ENCODE measurements around the gene C2CD4C. TPM values are rescaled to one million over a fixed set of nuclear protein-coding genes. Genes with fewer than 3 reads are reported as not detected.
"Not testable (repeated sequence)": the region's sequence is repeated elsewhere in the genome, so short reads cannot be mapped to it uniquely, and the experiment has no call there.

The C2CD4C gene
- total RNA-seq, 3 donors from 2014 or later: 0.17 to 1.7 (median 0.65) TPM

DNA sequence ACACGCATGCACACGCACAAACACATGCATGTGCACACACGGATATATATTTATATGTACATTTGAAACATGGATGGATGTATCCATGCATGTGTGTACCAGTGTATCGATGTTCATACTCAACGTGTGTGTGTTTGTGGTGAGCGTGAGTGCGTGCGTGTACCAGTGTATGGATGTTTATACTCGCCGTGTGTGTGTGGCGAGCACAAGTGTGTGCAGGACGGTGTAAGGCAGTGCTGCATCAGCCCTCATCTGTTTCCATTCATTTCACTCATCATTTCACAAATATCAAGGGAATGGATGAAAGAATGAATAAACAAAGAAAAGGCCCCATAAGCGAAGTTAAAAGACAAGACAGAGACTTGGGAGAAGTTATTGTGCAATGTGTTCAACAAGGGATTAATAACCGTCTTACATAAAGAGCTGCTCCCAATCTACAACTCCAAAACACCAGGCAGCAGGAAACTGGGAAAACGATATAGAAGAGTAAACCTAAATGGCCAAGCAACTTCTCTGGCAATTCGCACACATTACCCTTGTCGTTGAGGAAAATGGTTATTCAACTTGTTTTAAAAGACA is 42.7 kb downstream of the C2CD4C start:
- H3K9me3 ChIP-seq: no peaks in the 10 kb centered on the region
- intact Hi-C loops (cut with DNase I, micrococcal nuclease): no loop called here
- no peak overlapping the region for H3K4me3 ChIP-seq
- no peaks in the 10 kb centered on the region for H3K4me1 ChIP-seq (ENCODE audit: low read depth)
- no peaks in the 10 kb centered on the region for H3K36me3 ChIP-seq (ENCODE audit: low read depth)
- ATAC-seq: no peak
- DNase-seq: no peak
- TF ChIP-seq, protein P1, sequence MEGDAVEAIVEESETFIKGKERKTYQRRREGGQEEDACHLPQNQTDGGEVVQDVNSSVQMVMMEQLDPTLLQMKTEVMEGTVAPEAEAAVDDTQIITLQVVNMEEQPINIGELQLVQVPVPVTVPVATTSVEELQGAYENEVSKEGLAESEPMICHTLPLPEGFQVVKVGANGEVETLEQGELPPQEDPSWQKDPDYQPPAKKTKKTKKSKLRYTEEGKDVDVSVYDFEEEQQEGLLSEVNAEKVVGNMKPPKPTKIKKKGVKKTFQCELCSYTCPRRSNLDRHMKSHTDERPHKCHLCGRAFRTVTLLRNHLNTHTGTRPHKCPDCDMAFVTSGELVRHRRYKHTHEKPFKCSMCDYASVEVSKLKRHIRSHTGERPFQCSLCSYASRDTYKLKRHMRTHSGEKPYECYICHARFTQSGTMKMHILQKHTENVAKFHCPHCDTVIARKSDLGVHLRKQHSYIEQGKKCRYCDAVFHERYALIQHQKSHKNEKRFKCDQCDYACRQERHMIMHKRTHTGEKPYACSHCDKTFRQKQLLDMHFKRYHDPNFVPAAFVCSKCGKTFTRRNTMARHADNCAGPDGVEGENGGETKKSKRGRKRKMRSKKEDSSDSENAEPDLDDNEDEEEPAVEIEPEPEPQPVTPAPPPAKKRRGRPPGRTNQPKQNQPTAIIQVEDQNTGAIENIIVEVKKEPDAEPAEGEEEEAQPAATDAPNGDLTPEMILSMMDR (IDR thresholded peaks at IDR 0.05): no peak

DNA sequence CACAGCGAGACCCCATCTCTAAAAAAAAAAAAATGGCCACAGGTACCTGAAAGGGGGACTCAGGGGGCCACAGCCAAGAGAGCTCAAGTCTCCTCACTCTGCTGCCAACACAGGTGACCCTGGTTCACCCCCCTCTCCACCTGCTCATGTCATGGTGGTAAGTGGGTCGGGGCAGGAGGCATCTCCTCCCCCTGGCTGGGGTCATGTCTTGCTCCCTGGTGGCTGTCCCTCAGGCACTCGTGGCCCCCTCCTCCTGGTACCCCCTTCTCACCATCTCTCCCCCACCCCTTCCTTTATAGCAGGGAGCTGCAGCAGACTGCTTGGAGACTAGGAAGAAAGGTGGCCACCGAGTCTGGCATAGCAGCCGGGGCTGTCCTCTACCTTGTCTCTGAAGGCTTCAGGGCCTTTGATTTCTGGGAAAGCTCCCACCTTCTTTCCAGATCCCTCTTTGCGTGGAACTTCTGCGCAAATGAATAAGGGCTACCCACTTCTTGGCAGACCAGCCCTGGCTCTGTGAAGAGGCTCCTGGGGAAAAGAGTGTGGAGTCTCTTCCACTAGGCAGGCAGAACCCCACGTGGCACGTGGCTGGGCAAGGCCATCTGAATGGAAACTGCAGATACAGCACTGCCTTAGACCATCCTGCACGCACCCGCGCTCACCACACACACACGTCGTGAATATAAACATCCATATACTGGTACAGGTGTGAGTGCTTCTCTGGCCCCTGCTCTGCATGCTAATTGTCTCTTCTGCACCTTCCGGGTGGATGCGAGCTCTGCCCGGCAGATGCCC is 44.3 kb downstream of the C2CD4C start:
- DNase-seq (no peak), ATAC-seq (no peak)
- intact Hi-C loops (cut with DNase I, micrococcal nuclease): no loop called here
- H3K4me1 ChIP-seq (ENCODE audit: low read depth): no peaks in the 10 kb centered on the region
- H3K9me3 ChIP-seq: no peaks in the 10 kb centered on the region
- H3K4me3 ChIP-seq: no peak overlapping the region
- TF ChIP-seq, protein P1 (IDR thresholded peaks at IDR 0.05): no peak
- H3K36me3 ChIP-seq (ENCODE audit: low read depth): no peaks in the 10 kb centered on the region

DNA sequence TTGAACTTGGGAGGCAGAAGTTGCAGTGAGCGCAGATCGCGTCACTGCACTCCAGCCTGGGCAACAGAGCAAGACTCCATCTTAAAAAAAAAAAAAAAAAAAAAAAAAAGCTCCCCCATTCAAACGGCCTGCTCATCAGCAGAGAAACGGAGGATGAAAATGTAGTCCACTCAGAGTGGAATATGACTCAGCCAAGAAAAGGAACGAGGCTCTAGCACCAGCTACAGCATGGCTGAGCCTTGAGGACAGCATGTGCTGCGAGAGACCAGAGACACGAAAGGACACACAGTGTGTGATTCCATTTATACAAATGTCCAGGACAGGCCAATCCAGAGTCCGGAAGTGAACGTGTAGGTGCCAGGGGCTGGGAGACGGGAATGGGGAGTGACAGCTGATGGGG is 46.3 kb downstream of the C2CD4C start:
- intact Hi-C loops (cut with DNase I, micrococcal nuclease): no loop called here
- TF ChIP-seq, protein P1 (IDR thresholded peaks at IDR 0.05): no peak
- H3K4me1 ChIP-seq (ENCODE audit: low read depth): no peaks in the 10 kb centered on the region
- no peaks in the 10 kb centered on the region for H3K36me3 ChIP-seq (ENCODE audit: low read depth)
- H3K9me3 ChIP-seq: no peaks in the 10 kb centered on the region
- ATAC-seq (no peak), DNase-seq (no peak)
- H3K4me3 ChIP-seq: no peak overlapping the region

DNA sequence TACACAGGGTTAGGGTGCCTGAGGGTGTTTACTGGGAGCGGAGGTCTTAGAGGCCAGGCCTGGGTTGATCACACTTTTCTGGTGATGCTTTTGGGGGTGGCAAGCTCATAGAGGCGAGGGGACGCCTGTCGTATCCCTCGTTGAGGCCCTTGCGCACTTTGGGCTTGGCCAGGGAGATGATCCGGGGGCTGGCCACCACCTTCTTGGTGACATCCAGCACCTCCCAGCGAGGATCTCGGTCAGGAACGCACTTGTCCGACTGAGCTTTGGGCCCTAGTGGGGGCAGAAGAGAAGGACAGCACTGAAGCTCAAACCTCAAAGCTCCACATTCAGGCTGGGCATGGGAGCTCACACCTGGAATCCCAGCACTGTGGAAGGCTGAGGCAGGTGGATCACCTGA is 46.8 kb downstream of the C2CD4C start:
- ATAC-seq (no peak), DNase-seq (no peak)
- TF ChIP-seq, protein P1 (IDR thresholded peaks at IDR 0.05): no peak
- no peaks in the 10 kb centered on the region for H3K36me3 ChIP-seq (ENCODE audit: low read depth)
- H3K9me3 ChIP-seq: no peaks in the 10 kb centered on the region
- H3K4me3 ChIP-seq: no peak overlapping the region
- intact Hi-C loops (cut with DNase I, micrococcal nuclease): no loop called here
- H3K4me1 ChIP-seq (ENCODE audit: low read depth): no peaks in the 10 kb centered on the region

DNA sequence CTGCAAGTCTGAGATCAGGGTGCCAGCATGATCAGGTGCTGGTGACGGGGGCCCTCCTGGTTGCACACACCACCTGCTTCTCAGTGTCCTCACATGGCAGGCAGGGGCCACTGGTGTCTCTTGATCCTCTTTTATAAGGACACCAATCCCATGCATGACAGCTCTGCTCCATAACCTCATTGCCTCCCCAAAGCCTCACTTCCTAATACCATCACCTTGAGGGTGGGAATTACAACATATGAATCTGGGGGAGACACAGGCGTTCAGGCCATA is 49.4 kb downstream of the C2CD4C start:
- TF ChIP-seq, protein P1 (IDR thresholded peaks at IDR 0.05): no peak
- DNase-seq (no peak), ATAC-seq (no peak)
- H3K4me3 ChIP-seq: no peak overlapping the region
- H3K36me3 ChIP-seq (ENCODE audit: low read depth): no peaks in the 10 kb centered on the region
- intact Hi-C loops (cut with DNase I, micrococcal nuclease): no loop called here
- no peaks in the 10 kb centered on the region for H3K9me3 ChIP-seq
- H3K4me1 ChIP-seq (ENCODE audit: low read depth): no peaks in the 10 kb centered on the region

DNA sequence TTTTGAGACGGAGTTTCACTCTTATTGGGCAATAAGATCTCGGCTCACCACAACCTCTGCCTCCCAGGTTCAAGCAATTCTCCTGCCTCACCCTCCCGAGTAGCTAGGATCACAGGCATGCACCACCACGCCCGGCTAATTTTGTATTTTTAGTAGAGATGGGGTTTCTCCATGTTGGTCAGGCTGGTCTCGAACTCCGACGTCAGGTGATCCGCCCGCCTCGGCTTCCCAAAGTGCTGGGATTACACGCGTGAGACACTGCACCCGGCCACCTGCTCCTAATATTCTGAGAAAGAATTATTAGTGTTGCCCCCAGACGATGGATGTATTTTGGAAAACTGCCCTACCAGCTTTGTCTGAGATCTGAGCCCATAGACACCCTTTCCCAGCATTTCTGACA is 53.4 kb downstream of the C2CD4C start:
- H3K4me1 ChIP-seq (ENCODE audit: low read depth); H3K4me3 ChIP-seq; DNase-seq; H3K36me3 ChIP-seq (ENCODE audit: low read depth); intact Hi-C loops (cut with DNase I, micrococcal nuclease); ATAC-seq: not testable (repeated sequence)
- peaks cover 12% of the 10 kb centered on the region for H3K9me3 ChIP-seq

Other genes starting within 250 kb of the C2CD4C start
- gene PLPP2, start 117.7 kb downstream of the C2CD4C start, total RNA-seq: 100 to 1,000 TPM in 1 of 3 donors, 10 to 100 TPM in 2; 41.9 to 107 (median 75.4) TPM
- gene MIER2, start 64.4 kb downstream of the C2CD4C start, total RNA-seq: 10 to 100 TPM; 13.4 to 28.3 (median 13.7) TPM
- gene SHC2, start 51.9 kb upstream of the C2CD4C start, total RNA-seq: 10 to 100 TPM in 1 of 3 donors, 1 to 10 TPM in 2; 5.3 to 39.3 (median 6.0) TPM
- 1 to 10 TPM; 2.3 to 4.3 (median 4.1) TPM for gene MADCAM1, start 87.3 kb upstream of the C2CD4C start, total RNA-seq
- 10 to 100 TPM; 15.5 to 20.6 (median 16.0) TPM for gene TPGS1, start 98.3 kb upstream of the C2CD4C start, total RNA-seq
- 10 to 100 TPM; 64.6 to 78.0 (median 71.2) TPM for gene CDC34, start 122.6 kb upstream of the C2CD4C start, total RNA-seq
- 1 to 10 TPM in 2 of 3 donors, under 1 TPM in 1; 0.76 to 1.4 (median 1.4) TPM for gene GZMM, start 134.9 kb upstream of the C2CD4C start, total RNA-seq
- gene BSG, start 163.4 kb upstream of the C2CD4C start, total RNA-seq: 1,000 to 10,000 TPM in 1 of 3 donors, 100 to 1,000 TPM in 2; 695 to 1,536 (median 896) TPM
- gene HCN2, start 180.7 kb upstream of the C2CD4C start, total RNA-seq: under 1 TPM; 0.12 to 0.89 (median 0.17) TPM
- 10 to 100 TPM; 48.3 to 61.1 (median 51.1) TPM for gene POLRMT, start 224.4 kb upstream of the C2CD4C start, total RNA-seq
- gene FGF22, start 230.7 kb upstream of the C2CD4C start, total RNA-seq: under 1 TPM in 2 of 3 donors, not detected in 1; 0.23 to 0.82 TPM